GM19468 (cell line): ENCODE results near the gene RGCC.
"Not testable (repeated sequence)": the region's sequence is repeated elsewhere in the genome, so short reads cannot be mapped to it uniquely, and the experiment has no call there.

Experiments used
- ATAC-seq: cut with Tn5 transposase; IDR thresholded peaks from one replicate; pipeline ENCODE4 v1.9.1; 2021; ENCODE audit warnings: mild to moderate bottlenecking, moderate library complexity, moderate number of reproducible peaks; ENCODE audit not compliant: unreplicated experiment; ENCODE audit errors: extremely low read depth

The RGCC gene

GRCh38 chr13:41456768-41457588 lies at the start of gene RGCC:
TSS of gene RGCC (plus strand) at chr13:41457550. CDS start at chr13:41457708, 158 bp downstream.
- peak; percentile 13 for ATAC-seq

GRCh38 chr13:41408121-41408520 lies 49.2 kb upstream of the RGCC start:
- ATAC-seq: no peak

GRCh38 chr13:41408746-41409145 lies 48.6 kb upstream of the RGCC start:
- ATAC-seq: no peak

- no peak for ATAC-seq
Observed at GRCh38 chr13:41409611-41410010, 47.7 kb upstream of the RGCC start.

GRCh38 chr13:41411060-41411459 lies 46.3 kb upstream of the RGCC start:
- no peak for ATAC-seq

- ATAC-seq: no peak
Observed at GRCh38 chr13:41411522-41411921, 45.8 kb upstream of the RGCC start.

- ATAC-seq: no peak
Observed at GRCh38 chr13:41413872-41414271, 43.5 kb upstream of the RGCC start.

- no peak for ATAC-seq
Observed at GRCh38 chr13:41416276-41416675, 41.1 kb upstream of the RGCC start.

GRCh38 chr13:41418027-41418426 lies 39.3 kb upstream of the RGCC start:
- no peak for ATAC-seq

- ATAC-seq: no peak
Observed at GRCh38 chr13:41418731-41419130, 38.6 kb upstream of the RGCC start.

- ATAC-seq: no peak
Observed at GRCh38 chr13:41419206-41419605, 38.1 kb upstream of the RGCC start.

- ATAC-seq: no peak
Observed at GRCh38 chr13:41420146-41420545, 37.2 kb upstream of the RGCC start.

GRCh38 chr13:41421330-41421729 lies 36.0 kb upstream of the RGCC start:
- not testable (repeated sequence) for ATAC-seq

- not testable (repeated sequence) for ATAC-seq
Observed at GRCh38 chr13:41421983-41422382, 35.4 kb upstream of the RGCC start.

GRCh38 chr13:41423259-41423658 lies 34.1 kb upstream of the RGCC start:
- ATAC-seq: not testable (repeated sequence)

- not testable (repeated sequence) for ATAC-seq
Observed at GRCh38 chr13:41424675-41425074, 32.7 kb upstream of the RGCC start.

GRCh38 chr13:41426047-41426446 lies 31.3 kb upstream of the RGCC start:
- no peak for ATAC-seq

- no peak for ATAC-seq
Observed at GRCh38 chr13:41427666-41428065, 29.7 kb upstream of the RGCC start.

- ATAC-seq: no peak
Observed at GRCh38 chr13:41428155-41428554, 29.2 kb upstream of the RGCC start.

- ATAC-seq: not testable (repeated sequence)
Observed at GRCh38 chr13:41434030-41434429, 23.3 kb upstream of the RGCC start.

GRCh38 chr13:41434831-41435520 lies 22.4 kb upstream of the RGCC start:
- ATAC-seq: no peak
